GM12878 (cell line): ENCODE data around the gene POFUT1. TPM values are rescaled to one million over a fixed set of nuclear protein-coding genes. Genes with fewer than 3 reads are reported as not detected.

Experiments used
- ATAC-seq: fragments of 200-7000 bp; cut with Tn5 transposase; 3 replicates; pipeline ENCODE4 v1.9.1; 2020; ENCODE audit warnings: mild to moderate bottlenecking, moderate library complexity
- BruUV-seq: library from RNA; stranded (reverse); fragments of 400-500 nt; replicated peaks from 2 replicates; lab custom pipeline; 2021; lab: Mats Ljungman, UMichigan
- CTCF ChIA-PET: fragments of 300-600 bp; sonication (Branson Sonifier 250); formaldehyde crosslinking; extraction: SDS; loops from one replicate; lab custom pipeline; 2021; ENCODE audit warnings: inconsistent platforms; lab: Yijun Ruan, JAX
- POLR2A ChIA-PET: fragments of 350-600 bp; formaldehyde crosslinking; extraction: SDS; loops from one replicate; lab custom pipeline; 2021; ENCODE audit warnings: inconsistent platforms; lab: Charles Lee
- RAD21 ChIA-PET: fragments of 300-600 bp; sonication (Branson Sonifier 250); formaldehyde crosslinking; loops from one replicate; lab custom pipeline; 2023; ENCODE audit warnings: antibody characterized with exemption; ENCODE audit not compliant: unreplicated experiment; lab: Charles Lee
- SMC1A ChIA-PET: fragments of 300-600 bp; sonication (Branson Sonifier 250); formaldehyde crosslinking; loops from one replicate; lab custom pipeline; 2023; ENCODE audit not compliant: unreplicated experiment, uncharacterized antibody; lab: Charles Lee
- DNase-seq: peaks from one replicate; pipeline ENCODE4 v3.0.0-alpha.2; 2011; ENCODE audit warnings: low read depth, low spot score
- FAIRE-seq: peaks from 3 replicates; lab custom pipeline; 2011; peaks lifted over from hg19 to GRCh38; lab: Jason Lieb, UNC
- H2AFZ ChIP-seq: 2 replicates; pipeline ENCODE4 v1.6.0; 2011; ENCODE audit warnings: low read depth, low read length, control low read depth; ENCODE audit not compliant: control insufficient read depth
- H3K27ac ChIP-seq: 2 replicates; pipeline ENCODE4 v1.5.1; 2011; ENCODE audit warnings: control low read depth; ENCODE audit not compliant: control insufficient read depth, insufficient read depth
- H3K27me3 ChIP-seq, 2 experiments: replicated peaks in 1 of 2; 2 replicates each; pipeline versions ENCODE4 v1.6.0 to v1.6.1; 2011; ENCODE audit warnings: low read length in 1 of 2; ENCODE audit not compliant: control insufficient read depth in 2 of 2, insufficient read depth in 2 of 2
- H3K36me3 ChIP-seq, 2 experiments: 2 replicates each; pipeline ENCODE4 v1.5.1; 2011; ENCODE audit warnings: low read length in 1 of 2; ENCODE audit not compliant: control insufficient read depth in 2 of 2, insufficient read depth in 2 of 2
- H3K4me1 ChIP-seq: 2 replicates; pipeline ENCODE4 v1.6.1; 2011; ENCODE audit warnings: mild to moderate bottlenecking, low read length, moderate library complexity, mixed read lengths; ENCODE audit not compliant: control insufficient read depth, insufficient read depth
- H3K4me2 ChIP-seq: 2 replicates; pipeline ENCODE4 v1.6.0; 2011; ENCODE audit warnings: control low read depth; ENCODE audit not compliant: control insufficient read depth, insufficient read depth
- H3K4me3 ChIP-seq: fragments of 200-600 bp; sonication (generic); 2 replicates; pipeline ENCODE4 v1.5.1; 2016
- H3K79me2 ChIP-seq: 2 replicates; pipeline ENCODE4 v1.6.0; 2011; ENCODE audit warnings: low read length; ENCODE audit not compliant: control insufficient read depth, insufficient read depth
- H3K9ac ChIP-seq: 2 replicates; pipeline ENCODE4 v1.8.0; 2011; ENCODE audit warnings: low read length, control low read depth, mixed read lengths; ENCODE audit not compliant: control insufficient read depth, insufficient read depth
- H3K9me3 ChIP-seq: replicated peaks from 3 replicates; pipeline ENCODE4 v1.5.1; 2011; ENCODE audit warnings: mild to moderate bottlenecking, low read length; ENCODE audit not compliant: control insufficient read depth, insufficient read depth
- H4K20me1 ChIP-seq: 2 replicates; pipeline ENCODE4 v1.6.0; 2011; ENCODE audit not compliant: control insufficient read depth, insufficient read depth
- CBX3 ChIP-seq: fragments of 200-600 bp; sonication (generic); IDR thresholded peaks from 2 replicates; pipeline ENCODE4 v1.6.1; 2016; ENCODE audit warnings: low read depth, borderline replicate concordance
- CHD2 ChIP-seq: IDR thresholded peaks from 2 replicates; pipeline ENCODE4 v1.6.1; 2011; ENCODE audit warnings: low read depth, low read length, improper control_type of control experiment, borderline replicate concordance
- EED ChIP-seq: sonication (generic); IDR thresholded peaks from 2 replicates; pipeline ENCODE4 v1.6.1; 2016; ENCODE audit warnings: antibody characterized with exemption, low read depth
- ESRRA ChIP-seq: IDR thresholded peaks from 2 replicates; pipeline ENCODE4 v1.6.1; 2012; ENCODE audit warnings: mild to moderate bottlenecking, low read length, improper control_type of control experiment
- FOXK2 ChIP-seq: fragments of 450-650 bp; IDR thresholded peaks from 2 replicates; pipeline ENCODE4 v1.6.1; 2017; ENCODE audit warnings: mild to moderate bottlenecking, moderate library complexity
- KAT2A ChIP-seq: conservative IDR thresholded peaks from 2 replicates; pipeline ENCODE4 v1.6.1; 2011; ENCODE audit warnings: low read depth, low read length; ENCODE audit not compliant: control insufficient read depth
- PAX8 ChIP-seq: fragments of 450-650 bp; IDR thresholded peaks from 2 replicates; pipeline ENCODE4 v1.6.1; 2017; ENCODE audit warnings: mild to moderate bottlenecking, moderate library complexity
- PML ChIP-seq: IDR thresholded peaks from 2 replicates; pipeline ENCODE4 v1.6.1; 2012; ENCODE audit warnings: low read length, inconsistent platforms
- SIN3A ChIP-seq: IDR thresholded peaks from 2 replicates; pipeline ENCODE4 v1.6.1; 2012; ENCODE audit warnings: low read depth, low read length, improper control_type of control experiment
- TCF12 ChIP-seq: IDR thresholded peaks from 2 replicates; pipeline ENCODE4 v1.6.1; 2011; ENCODE audit warnings: low read depth, mild to moderate bottlenecking, low read length
- WGBS: methylation state at CpG from one replicate; pipeline ENCODE4 v1.1.6; 2016; ENCODE audit warnings: low lambda C conversion rate; ENCODE audit not compliant: insufficient replicate concordance, insufficient coverage; ENCODE audit errors: missing lambda C conversion rate; 5-methylcytosine and 5-hydroxymethylcytosine counted together
- in situ Hi-C: fragments of 300-500 bp; cut with MboI; formaldehyde crosslinking; loops from 9 replicates; pipeline ENCODE4 v1.14.3; 2018; ENCODE audit warnings: mixed read lengths
- intact Hi-C: fragments of 100-400 bp; cut with micrococcal nuclease; formaldehyde crosslinking; loops from one replicate; pipeline ENCODE4 v1.14.2; 2022; ENCODE audit not compliant: unreplicated experiment
- polyA plus RNA-seq, 11 experiments: library from polyadenylated mRNA; depleted of rRNA in 4 of 11; unstranded in 6 of 11; stranded (reverse) in 5 of 11; fragments of >200 nt; fragmentation: Nextera tagmentation in 4 of 11; fragmentation: Illumina TruSeq in 1 of 11; extraction: Ambion mirVana in 4 of 11; extraction: Trizol in 1 of 11; gene quantifications; 1 replicate in 1 of 11; 2 replicates in 10 of 11; pipeline versions ENCODE4 v1.2.1 to v1.2.3, GENCODE V29; 2011 to 2016; ENCODE audit warnings: inconsistent platforms in 2 of 11, missing spikeins in 2 of 11, low read depth in 1 of 11
- total RNA-seq, 4 experiments: library from RNA; depleted of rRNA in 3 of 4; stranded (reverse); fragments of >200 nt in 3 of 4; fragmentation: Illumina TruSeq in 1 of 4; extraction: Trizol in 1 of 4; gene quantifications; 2 replicates each; pipeline versions ENCODE4 v1.2.1 to v1.2.3, GENCODE V29; 2013 to 2021
- TF ChIP-seq, protein P1 (sequence below): IDR thresholded peaks from 2 replicates; pipeline ENCODE4 v1.6.1; 2012; ENCODE audit warnings: low read depth, low read length, improper control_type of control experiment
- TF ChIP-seq, protein P2 (sequence below): IDR thresholded peaks from 2 replicates; pipeline ENCODE4 v1.6.1; 2011; ENCODE audit warnings: low read depth, mild to moderate bottlenecking, low read length, moderate library complexity, borderline replicate concordance; ENCODE audit errors: extremely low read depth

Gene POFUT1
- total and polyA plus RNA-seq, 10 of the 15 experiments (the other 5 are each of a cell fraction or from before 2014, with no cell fraction given), result 2.6 to 33.4 (median 23.1) TPM

DNA sequence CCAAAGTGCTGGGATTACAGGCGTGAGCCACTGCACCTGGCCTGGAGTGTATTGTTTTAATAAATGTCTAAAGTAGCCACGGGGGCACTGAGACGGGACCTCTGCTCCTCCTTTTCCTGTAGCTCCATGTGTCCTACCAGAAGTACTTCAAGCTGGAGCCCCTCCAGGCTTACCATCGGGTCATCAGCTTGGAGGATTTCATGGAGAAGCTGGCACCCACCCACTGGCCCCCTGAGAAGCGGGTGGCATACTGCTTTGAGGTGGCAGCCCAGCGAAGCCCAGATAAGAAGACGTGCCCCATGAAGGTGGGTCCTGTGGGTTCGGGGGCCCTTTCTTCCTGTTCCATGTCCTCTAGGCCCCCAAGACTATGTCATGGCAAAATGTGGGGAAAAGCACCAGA is 7.5 kb downstream of the POFUT1 start:
- in situ Hi-C loops (no loop called here), intact Hi-C loops (no loop called here)
- RAD21 ChIA-PET, result no interaction called here
- WGBS, result 99% methylated on average over 8 of the region's 8 CpGs
- no peaks in the 10 kb centered on the region for H3K4me1 ChIP-seq
- POLR2A ChIA-PET, result no interaction called here
- FAIRE-seq, result no peak
- TF ChIP-seq ESRRA, result no peak
- TF ChIP-seq EED, result no peak
- no peak for TF ChIP-seq PML
- TF ChIP-seq PAX8, result no peak
- no peak for TF ChIP-seq TCF12
- TF ChIP-seq, protein P1, sequence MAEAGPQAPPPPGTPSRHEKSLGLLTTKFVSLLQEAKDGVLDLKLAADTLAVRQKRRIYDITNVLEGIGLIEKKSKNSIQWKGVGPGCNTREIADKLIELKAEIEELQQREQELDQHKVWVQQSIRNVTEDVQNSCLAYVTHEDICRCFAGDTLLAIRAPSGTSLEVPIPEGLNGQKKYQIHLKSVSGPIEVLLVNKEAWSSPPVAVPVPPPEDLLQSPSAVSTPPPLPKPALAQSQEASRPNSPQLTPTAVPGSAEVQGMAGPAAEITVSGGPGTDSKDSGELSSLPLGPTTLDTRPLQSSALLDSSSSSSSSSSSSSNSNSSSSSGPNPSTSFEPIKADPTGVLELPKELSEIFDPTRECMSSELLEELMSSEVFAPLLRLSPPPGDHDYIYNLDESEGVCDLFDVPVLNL, result no peak
- TF ChIP-seq CHD2, result no peak
- TF ChIP-seq, protein P2, sequence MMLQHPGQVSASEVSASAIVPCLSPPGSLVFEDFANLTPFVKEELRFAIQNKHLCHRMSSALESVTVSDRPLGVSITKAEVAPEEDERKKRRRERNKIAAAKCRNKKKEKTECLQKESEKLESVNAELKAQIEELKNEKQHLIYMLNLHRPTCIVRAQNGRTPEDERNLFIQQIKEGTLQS, result no peak
- TF ChIP-seq KAT2A, result no peak
- no peak for TF ChIP-seq CBX3
- TF ChIP-seq SIN3A, result no peak
- TF ChIP-seq FOXK2, result no peak
- CTCF ChIA-PET, result no interaction called here
- no peak overlapping the region for H3K27ac ChIP-seq
- no peak overlapping the region for H3K4me3 ChIP-seq
- SMC1A ChIA-PET, result interaction anchor here (1.3 to 1.4 kb wide), 2 partner anchors 10 to 17 kb away, joined by 3 read pairs; no protein-coding TSS in a partner anchor
- no peaks in the 10 kb centered on the region for H3K9me3 ChIP-seq
- H3K79me2 ChIP-seq, result no peaks in the 10 kb centered on the region; the same call in 1 of the 2 replicates
- no peak overlapping the region for H3K4me2 ChIP-seq
- BruUV-seq, result no TSS peak
- no peak overlapping the region for H2AFZ ChIP-seq
- DNase-seq, result no peak
- H4K20me1 ChIP-seq, result no peaks in the 10 kb centered on the region
- no peak overlapping the region for H3K9ac ChIP-seq
- no peaks in the 10 kb centered on the region for H3K27me3 ChIP-seq
- peaks cover 2 to 26% of the 10 kb centered on the region in 2 experiments; a peak in 3 of 4 replicates for H3K36me3 ChIP-seq
- no peak for ATAC-seq
